ENCODE data around the gene CBFA2T3. TPM values are rescaled to one million over a fixed set of nuclear protein-coding genes. Genes with fewer than 3 reads are reported as not detected.

Gene CBFA2T3
- total RNA-seq, 6 experiments from 2014 or later, result 2.5 to 9.8 (median 4.2) TPM

GRCh38 chr16:88844419-88845036, 132.5 kb downstream of the CBFA2T3 start:
- WGBS (ENCODE audit: insufficient coverage, low coverage, low lambda C conversion rate, missing lambda C conversion rate), result 87% methylated on average over 7 of the region's 11 CpGs
- ATAC-seq, result no peak
- intact Hi-C loops (cut with DNase I), result no loop called here

DNA sequence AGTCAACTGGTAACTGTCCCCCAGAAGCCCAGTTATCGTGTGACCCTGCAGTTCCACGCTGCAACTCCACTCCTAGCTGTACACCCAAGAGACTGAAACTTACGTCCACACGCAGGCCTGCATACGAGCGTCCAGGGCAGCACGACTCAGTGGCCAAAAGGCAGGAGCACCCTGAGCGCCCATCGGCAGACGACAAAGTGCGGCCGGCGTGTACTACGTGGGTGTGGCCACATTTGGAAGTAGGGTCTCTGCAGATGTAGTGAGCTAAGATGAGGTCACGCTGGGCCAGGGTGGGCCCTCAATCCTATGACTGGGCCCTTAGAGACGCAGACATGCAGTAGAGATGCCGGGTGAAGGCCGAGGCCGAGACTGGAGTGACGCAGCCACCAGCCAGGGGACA, 133.8 kb downstream of the CBFA2T3 start:
- no peak overlapping the region for H3K4me3 ChIP-seq
- H3K27ac ChIP-seq, result no peak overlapping the region
- WGBS (ENCODE audit: insufficient coverage, low coverage, low lambda C conversion rate, missing lambda C conversion rate), result 100% methylated on average over 1 of the region's 20 CpGs
- no peaks in the 10 kb centered on the region for H3K4me1 ChIP-seq
- no peak for DNase-seq
- intact Hi-C loops (cut with DNase I), result no loop called here
- TF ChIP-seq POLR2A (IDR thresholded peaks at IDR 0.05), result no peak
- TF ChIP-seq, protein P1, sequence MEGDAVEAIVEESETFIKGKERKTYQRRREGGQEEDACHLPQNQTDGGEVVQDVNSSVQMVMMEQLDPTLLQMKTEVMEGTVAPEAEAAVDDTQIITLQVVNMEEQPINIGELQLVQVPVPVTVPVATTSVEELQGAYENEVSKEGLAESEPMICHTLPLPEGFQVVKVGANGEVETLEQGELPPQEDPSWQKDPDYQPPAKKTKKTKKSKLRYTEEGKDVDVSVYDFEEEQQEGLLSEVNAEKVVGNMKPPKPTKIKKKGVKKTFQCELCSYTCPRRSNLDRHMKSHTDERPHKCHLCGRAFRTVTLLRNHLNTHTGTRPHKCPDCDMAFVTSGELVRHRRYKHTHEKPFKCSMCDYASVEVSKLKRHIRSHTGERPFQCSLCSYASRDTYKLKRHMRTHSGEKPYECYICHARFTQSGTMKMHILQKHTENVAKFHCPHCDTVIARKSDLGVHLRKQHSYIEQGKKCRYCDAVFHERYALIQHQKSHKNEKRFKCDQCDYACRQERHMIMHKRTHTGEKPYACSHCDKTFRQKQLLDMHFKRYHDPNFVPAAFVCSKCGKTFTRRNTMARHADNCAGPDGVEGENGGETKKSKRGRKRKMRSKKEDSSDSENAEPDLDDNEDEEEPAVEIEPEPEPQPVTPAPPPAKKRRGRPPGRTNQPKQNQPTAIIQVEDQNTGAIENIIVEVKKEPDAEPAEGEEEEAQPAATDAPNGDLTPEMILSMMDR (IDR thresholded peaks at IDR 0.05), result no peak
- H3K27me3 ChIP-seq, result no peaks in the 10 kb centered on the region
- H3K9me3 ChIP-seq, result no peaks in the 10 kb centered on the region
- no peak for ATAC-seq
- peaks cover 0 to 8% (median 2%) of the 10 kb centered on the region in 4 donors for H3K36me3 ChIP-seq

More at GRCh38 chr16:88844419-88845036, 132.5 kb downstream of the CBFA2T3 start:
- no peaks in the 10 kb centered on the region for H3K9me3 ChIP-seq
- H3K36me3 ChIP-seq, result peaks cover 0 to 8% (median 2%) of the 10 kb centered on the region in 4 donors
- H3K4me3 ChIP-seq, result no peak overlapping the region
- no peak overlapping the region for H3K27ac ChIP-seq
- DNase-seq, result no peak
- H3K27me3 ChIP-seq, result no peaks in the 10 kb centered on the region
- no peak for TF ChIP-seq POLR2A (IDR thresholded peaks at IDR 0.05)
- TF ChIP-seq, protein P1 (IDR thresholded peaks at IDR 0.05), result no peak
- H3K4me1 ChIP-seq, result no peaks in the 10 kb centered on the region

GRCh38 chr16:88842806-88843205, 134.2 kb downstream of the CBFA2T3 start:
- 100% methylated on average over 1 of the region's 25 CpGs for WGBS (ENCODE audit: insufficient coverage, low coverage, low lambda C conversion rate, missing lambda C conversion rate)
- Histone ChIP-seq H3K9me3 (no peaks in the 10 kb centered on the region), H3K36me3 (peaks cover 0 to 8% (median 2%) of the 10 kb centered on the region in 4 donors), H3K4me3 (no peak overlapping the region), H3K27me3 (no peaks in the 10 kb centered on the region), H3K4me1 (no peaks in the 10 kb centered on the region), H3K27ac (no peak overlapping the region)
- intact Hi-C loops (cut with DNase I), result no loop called here
- ATAC-seq (no peak), DNase-seq (no peak)
- no peak for TF ChIP-seq POLR2A (IDR thresholded peaks at IDR 0.05)
- TF ChIP-seq, protein P1 (IDR thresholded peaks at IDR 0.05), result no peak

- no peak for ATAC-seq
- no peaks in the 10 kb centered on the region for H3K9me3 ChIP-seq
- H3K4me1 ChIP-seq, result no peaks in the 10 kb centered on the region
- no peak for DNase-seq
- H3K36me3 ChIP-seq, result peaks cover 0 to 8% (median 2%) of the 10 kb centered on the region in 4 donors
- no peak overlapping the region for H3K4me3 ChIP-seq
- intact Hi-C loops (cut with DNase I), result no loop called here
- no peaks in the 10 kb centered on the region for H3K27me3 ChIP-seq
- WGBS (ENCODE audit: insufficient coverage, low coverage, low lambda C conversion rate, missing lambda C conversion rate), result 100% methylated on average over 5 of the region's 15 CpGs
- TF ChIP-seq POLR2A (IDR thresholded peaks at IDR 0.05), result no peak
- TF ChIP-seq, protein P1 (IDR thresholded peaks at IDR 0.05), result no peak
- no peak overlapping the region for H3K27ac ChIP-seq
Observed at GRCh38 chr16:88842308-88842756, 134.7 kb downstream of the CBFA2T3 start.
